BJ (cell line): ENCODE results near the gene PTPRR. TPM values are rescaled to one million over a fixed set of nuclear protein-coding genes. Genes with fewer than 3 reads are reported as not detected.
A peak's percentile ranks its signal among the peaks of the same experiment; 100 is the strongest.

Source experiments
- CTCF ChIA-PET: fragments of 350-600 bp; formaldehyde crosslinking; extraction: SDS; loops from one replicate; lab custom pipeline; 2021; ENCODE audit warnings: antibody characterized with exemption, inconsistent platforms; lab: Yijun Ruan, JAX
- POLR2A ChIA-PET: fragments of 300-600 bp; sonication (Branson Sonifier 250); formaldehyde crosslinking; extraction: SDS; loops from one replicate; lab custom pipeline; 2021; ENCODE audit warnings: antibody characterized with exemption; lab: Charles Lee
- DNase-seq: peaks from one replicate; pipeline ENCODE4 v3.0.0-alpha.2; 2011; ENCODE audit warnings: low read depth
- H3K27me3 ChIP-seq: 2 replicates; pipeline ENCODE4 v1.6.0; 2011; ENCODE audit warnings: low read length; ENCODE audit not compliant: control insufficient read depth, insufficient read depth
- H3K36me3 ChIP-seq: 2 replicates; pipeline ENCODE4 v1.5.1; 2011; ENCODE audit warnings: low read length; ENCODE audit not compliant: control insufficient read depth, insufficient read depth
- H3K4me3 ChIP-seq: 2 replicates; pipeline ENCODE4 v1.5.1; 2011; ENCODE audit warnings: low read depth, mild to moderate bottlenecking, control low read depth, low read length
- polyA plus RNA-seq: library from polyadenylated mRNA; depleted of rRNA; stranded (reverse); fragments of >200 nt; gene quantifications from 2 replicates; pipeline ENCODE4 v1.2.3, GENCODE V29; 2011
- TF ChIP-seq, protein P1 (sequence below): IDR thresholded peaks from 2 replicates; pipeline ENCODE4 v1.5.1; 2011; ENCODE audit warnings: low read depth, mild to moderate bottlenecking, control low read depth, inconsistent platforms, low read length, moderate library complexity; ENCODE audit not compliant: insufficient read depth

The PTPRR gene
- polyA plus RNA-seq, 1 experiment = 0.40 TPM

DNA sequence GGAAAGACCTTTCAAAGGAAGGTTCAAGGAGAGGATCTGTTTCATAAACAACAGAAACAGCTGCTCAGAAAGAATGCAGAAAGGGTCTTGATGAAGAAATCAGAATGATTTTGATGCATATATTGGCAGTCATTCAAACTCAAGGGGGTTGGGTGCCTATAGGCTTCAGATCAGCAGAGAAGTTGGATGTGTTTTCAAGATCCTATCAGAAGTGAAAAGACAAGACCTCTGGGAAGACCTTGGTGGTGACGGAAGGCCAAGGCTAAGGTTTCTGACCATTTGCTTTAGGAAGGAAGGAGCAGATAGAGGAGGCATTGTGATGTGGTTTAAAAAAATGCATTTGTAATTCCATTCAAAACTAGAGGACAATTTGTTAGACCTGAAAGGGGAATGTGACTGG is 268.1 kb downstream of the PTPRR start:
- ChIA-PET CTCF (no interaction called here), POLR2A (no interaction called here)
- Histone ChIP-seq H3K4me3 (no peak overlapping the region), H3K36me3 (no peaks in the 10 kb centered on the region), H3K27me3 (no peaks in the 10 kb centered on the region)
- TF ChIP-seq, protein P1, sequence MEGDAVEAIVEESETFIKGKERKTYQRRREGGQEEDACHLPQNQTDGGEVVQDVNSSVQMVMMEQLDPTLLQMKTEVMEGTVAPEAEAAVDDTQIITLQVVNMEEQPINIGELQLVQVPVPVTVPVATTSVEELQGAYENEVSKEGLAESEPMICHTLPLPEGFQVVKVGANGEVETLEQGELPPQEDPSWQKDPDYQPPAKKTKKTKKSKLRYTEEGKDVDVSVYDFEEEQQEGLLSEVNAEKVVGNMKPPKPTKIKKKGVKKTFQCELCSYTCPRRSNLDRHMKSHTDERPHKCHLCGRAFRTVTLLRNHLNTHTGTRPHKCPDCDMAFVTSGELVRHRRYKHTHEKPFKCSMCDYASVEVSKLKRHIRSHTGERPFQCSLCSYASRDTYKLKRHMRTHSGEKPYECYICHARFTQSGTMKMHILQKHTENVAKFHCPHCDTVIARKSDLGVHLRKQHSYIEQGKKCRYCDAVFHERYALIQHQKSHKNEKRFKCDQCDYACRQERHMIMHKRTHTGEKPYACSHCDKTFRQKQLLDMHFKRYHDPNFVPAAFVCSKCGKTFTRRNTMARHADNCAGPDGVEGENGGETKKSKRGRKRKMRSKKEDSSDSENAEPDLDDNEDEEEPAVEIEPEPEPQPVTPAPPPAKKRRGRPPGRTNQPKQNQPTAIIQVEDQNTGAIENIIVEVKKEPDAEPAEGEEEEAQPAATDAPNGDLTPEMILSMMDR = no peak
- DNase-seq = no peak

DNA sequence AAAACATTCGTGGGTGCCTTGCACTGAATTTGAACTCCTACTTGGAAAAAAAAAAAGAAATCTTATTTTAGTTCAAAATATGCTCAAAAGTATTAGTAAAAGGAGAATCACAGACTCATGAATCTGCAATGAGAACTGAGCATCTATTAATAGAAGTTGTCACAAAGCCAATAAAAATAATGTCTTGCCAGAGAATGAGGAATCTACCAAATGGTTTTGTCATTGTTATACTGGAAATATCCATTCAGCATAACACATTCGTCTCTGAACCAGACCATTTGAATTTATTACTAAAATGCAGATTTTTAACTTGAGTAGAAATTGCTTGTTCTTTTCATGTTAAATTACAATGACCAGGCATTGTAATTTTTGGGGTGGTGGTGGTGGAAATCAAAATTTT is 271.7 kb downstream of the PTPRR start:
- Histone ChIP-seq H3K27me3 (no peaks in the 10 kb centered on the region), H3K4me3 (no peak overlapping the region), H3K36me3 (no peaks in the 10 kb centered on the region)
- CTCF ChIA-PET = interaction anchor here (0.6 to 1.1 kb wide), 3 partner anchors 8 to 10 kb away, joined by 3 to 4 read pairs (median 4); no protein-coding TSS in a partner anchor
- TF ChIP-seq, protein P1 = no peak
- peak; percentile 56 for DNase-seq
- POLR2A ChIA-PET = no interaction called here

DNA sequence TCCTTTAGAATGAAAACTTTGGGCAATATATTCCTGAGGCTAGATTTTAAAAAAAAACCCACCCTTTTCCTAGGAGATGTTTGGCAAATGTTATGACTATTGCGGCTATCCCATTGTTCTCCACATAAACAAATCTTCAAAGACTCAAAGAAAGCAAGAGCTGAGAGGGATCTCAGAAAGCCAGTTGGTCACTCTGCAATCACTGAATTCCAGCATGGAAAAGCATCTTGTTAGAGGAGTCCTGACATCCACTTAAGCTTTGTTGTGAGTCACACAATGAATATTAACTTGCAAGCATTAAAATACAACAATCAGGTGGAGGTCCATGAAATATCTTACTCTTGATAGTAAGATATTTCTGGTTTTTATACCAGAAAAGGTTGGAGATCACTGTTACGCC is 272.3 kb downstream of the PTPRR start:
- DNase-seq = no peak
- CTCF ChIA-PET = interaction anchor here (0.6 to 1.0 kb wide), 3 partner anchors 8 to 747 kb away, joined by 3 to 4 read pairs (median 3); no protein-coding TSS in a partner anchor
- H3K27me3 ChIP-seq = no peaks in the 10 kb centered on the region
- POLR2A ChIA-PET = no interaction called here
- no peaks in the 10 kb centered on the region for H3K36me3 ChIP-seq
- H3K4me3 ChIP-seq = no peak overlapping the region
- TF ChIP-seq, protein P1 = no peak

DNA sequence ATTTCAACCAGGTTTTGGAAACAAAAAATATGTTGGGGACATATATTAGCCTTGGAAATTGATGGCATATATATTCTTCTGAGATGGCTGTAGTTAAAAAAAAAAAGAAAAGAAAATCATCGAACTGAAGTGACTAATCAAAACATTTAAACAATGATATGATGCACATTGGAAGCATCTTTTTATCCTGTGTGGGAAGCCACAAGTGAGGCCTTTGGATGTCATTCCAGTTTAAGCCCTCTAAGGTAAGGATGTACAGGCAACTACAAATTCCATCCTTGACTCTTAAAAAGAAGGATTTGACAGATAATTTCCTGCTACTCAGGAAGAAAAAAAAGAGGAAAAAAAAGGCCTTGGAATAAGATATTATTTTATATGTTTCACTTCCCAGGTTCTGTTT is 273.7 kb downstream of the PTPRR start:
- ChIA-PET CTCF (no interaction called here), POLR2A (no interaction called here)
- H3K4me3 ChIP-seq = no peak overlapping the region
- DNase-seq = no peak
- no peaks in the 10 kb centered on the region for H3K27me3 ChIP-seq
- TF ChIP-seq, protein P1 = no peak
- no peaks in the 10 kb centered on the region for H3K36me3 ChIP-seq

DNA sequence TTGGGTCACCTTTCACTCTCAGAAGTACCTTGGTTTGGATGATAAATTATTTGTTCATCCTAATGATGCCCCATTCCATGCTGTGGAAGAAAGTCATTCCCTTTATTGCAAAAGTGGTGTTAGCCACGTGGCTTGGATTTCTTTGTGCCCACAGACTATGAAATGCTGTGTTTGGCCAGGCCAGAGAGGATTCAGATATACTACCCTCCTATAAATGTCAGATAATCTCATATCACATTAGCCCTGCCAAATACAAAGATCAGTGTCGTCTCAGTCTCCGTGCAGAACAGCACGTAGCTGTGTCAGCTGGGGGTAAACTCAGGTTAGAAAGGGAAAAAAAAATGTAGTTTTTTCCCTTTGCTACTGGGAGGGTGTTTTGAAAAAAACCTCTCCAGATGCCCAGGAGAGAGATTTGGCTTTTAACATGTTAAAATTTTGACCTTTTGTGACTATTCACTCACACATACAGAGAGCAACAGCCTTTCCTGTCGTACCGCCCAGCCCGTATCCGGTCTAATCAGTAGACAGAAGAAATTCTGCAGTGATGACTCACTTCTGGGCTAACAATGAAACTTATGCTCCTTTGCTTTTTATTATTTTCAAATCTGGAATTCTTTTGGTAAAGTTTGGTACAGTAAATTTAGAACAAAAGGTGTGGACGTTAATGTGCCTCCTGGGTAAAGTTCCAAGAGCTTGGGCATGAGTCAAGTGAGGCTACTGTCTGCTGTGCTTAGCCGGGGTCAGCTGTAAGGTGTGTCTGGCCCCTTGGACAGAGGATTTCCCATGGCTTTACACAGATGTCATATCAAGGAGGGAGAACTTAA is 274.8 kb downstream of the PTPRR start:
- no peaks in the 10 kb centered on the region for H3K36me3 ChIP-seq
- POLR2A ChIA-PET = no interaction called here
- H3K4me3 ChIP-seq = no peak overlapping the region
- DNase-seq = peak; percentile 74
- TF ChIP-seq, protein P1 = no peak
- CTCF ChIA-PET = no interaction called here
- no peaks in the 10 kb centered on the region for H3K27me3 ChIP-seq
